Transverse colon (tissue), 4 donors: ENCODE results near the gene CCDC178. TPM values are rescaled to one million over a fixed set of nuclear protein-coding genes. Genes with fewer than 3 reads are reported as not detected.

Experiments used
- DNase-seq: peaks from one replicate; pipeline ENCODE4 v3.0.0-alpha.2; 2019
- H3K27ac ChIP-seq, 4 donors: fragments of 200-600 bp; sonication (generic); 2 replicates each; pipeline ENCODE4 v1.5.1; 2016 to 2018; ENCODE audit warnings: inconsistent platforms in 4 of 4
- H3K27me3 ChIP-seq: fragments of 200-600 bp; sonication (generic); 2 replicates; pipeline ENCODE4 v1.5.1; 2017; ENCODE audit warnings: inconsistent platforms
- H3K36me3 ChIP-seq, 4 donors: fragments of 200-600 bp; sonication (generic); 2 replicates each; pipeline ENCODE4 v1.5.1; 2017 to 2019; ENCODE audit warnings: inconsistent platforms in 4 of 4
- H3K4me1 ChIP-seq, 4 donors: fragments of 200-600 bp; sonication (generic); 2 replicates each; pipeline ENCODE4 v1.5.1; 2017 to 2020; ENCODE audit warnings: inconsistent platforms in 4 of 4
- H3K4me3 ChIP-seq, 4 donors: fragments of 200-600 bp; sonication (generic); 1 replicate in 1 of 4; 2 replicates in 3 of 4; pipeline versions ENCODE4 v1.5.1 to v1.6.1; 2017 to 2019; ENCODE audit warnings: inconsistent platforms in 4 of 4
- H3K9me3 ChIP-seq, 2 donors: fragments of 200-600 bp; sonication (generic); 2 replicates each; pipeline ENCODE4 v1.5.1; 2017 to 2019; ENCODE audit warnings: inconsistent platforms in 2 of 2
- EP300 ChIP-seq: sonication (generic); formaldehyde crosslinking; IDR thresholded peaks from one replicate; pipeline ENCODE4 v1.6.1; 2017; ENCODE audit warnings: antibody characterized with exemption, low read depth
- POLR2A ChIP-seq: fragments of 450-650 bp; IDR thresholded peaks from one replicate; pipeline ENCODE4 v1.6.1; 2016; ENCODE audit warnings: antibody characterized with exemption, mild to moderate bottlenecking, moderate library complexity
- POLR2AphosphoS5 ChIP-seq, 3 donors: sonication (generic); formaldehyde crosslinking; IDR thresholded peaks; one replicate each; pipeline ENCODE4 v1.6.1; 2016; ENCODE audit warnings: antibody characterized with exemption in 3 of 3
- WGBS, 2 donors: methylation state at CpG; one replicate each; pipeline ENCODE4 v1.1.5; 2018; ENCODE audit warnings: low coverage in 1 of 2; 5-methylcytosine and 5-hydroxymethylcytosine counted together
- in situ Hi-C, 4 donors: fragments of 200-750 bp; cut with MboI; loops; one replicate each; pipeline versions ENCODE4 v1.15.0 to v1.15.1; 2017; ENCODE audit warnings: low sequenced_read_pairs in 3 of 4, low pct_ligation_motif_present in 1 of 4, low pct_unique_long_range_greater_than_20kb in 1 of 4
- intact Hi-C: fragments of 100-400 bp; cut with DNase I; formaldehyde crosslinking; loops from one replicate; pipeline ENCODE4 v1.15.1; 2023; ENCODE audit warnings: low total_unique reads
- total RNA-seq, 4 donors: library from RNA; depleted of rRNA; stranded (reverse); fragments of >200 nt; gene quantifications; one replicate each; pipeline ENCODE4 v1.1.0, GENCODE V29; 2016
- TF ChIP-seq, protein P1 (sequence below), 5 experiments: fragments of 200-600 bp in 3 of 5; fragments of 450-650 bp in 2 of 5; sonication (generic) in 3 of 5; IDR thresholded peaks; 1 replicate in 2 of 5; 2 replicates in 3 of 5; pipeline ENCODE4 v1.5.1; 2016 to 2017; ENCODE audit warnings: antibody characterized with exemption in 5 of 5, inconsistent platforms in 3 of 5, mild to moderate bottlenecking in 2 of 5, moderate library complexity in 1 of 5

CCDC178 gene
- total RNA-seq, 4 donors from 2014 or later, result 131 TPM; not detected in 3

DNA sequence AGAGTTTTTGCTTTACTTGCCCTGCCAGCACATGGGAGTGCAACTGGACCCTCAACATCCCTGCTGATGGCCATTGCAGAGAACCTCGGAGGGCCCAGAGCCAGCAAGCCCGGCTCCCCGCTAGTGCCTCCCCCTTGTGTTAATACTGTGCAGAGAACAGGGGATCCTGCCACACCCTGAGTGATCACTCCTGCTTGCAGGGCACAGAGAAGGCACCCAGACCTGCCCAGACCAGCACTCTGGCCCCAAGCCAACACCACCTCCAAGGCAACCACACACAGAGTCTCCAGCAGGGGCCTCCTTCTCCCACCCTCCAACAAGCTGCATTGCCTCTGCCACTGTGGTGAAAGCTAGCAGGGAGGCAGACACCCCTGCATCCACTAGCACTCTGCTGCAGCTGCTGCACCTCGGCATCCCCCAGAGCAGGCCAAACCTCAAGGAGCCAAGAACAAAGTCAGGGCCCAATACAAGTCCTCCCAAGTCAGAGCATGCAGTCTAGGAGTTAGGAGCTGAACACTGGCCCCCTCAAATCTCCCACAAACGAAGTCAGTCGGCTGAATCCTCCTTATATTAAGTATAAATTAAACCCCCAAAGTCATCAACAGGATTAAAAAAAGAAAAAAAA lies 157.7 kb downstream of the CCDC178 start:
- Histone ChIP-seq H3K27me3 (no peaks in the 10 kb centered on the region), H3K9me3 (no peaks in the 10 kb centered on the region), H3K27ac (no peak overlapping the region), H3K4me1 (no peaks in the 10 kb centered on the region), H3K4me3 (no peak overlapping the region), H3K36me3 (no peaks in the 10 kb centered on the region)
- 50 to 82% methylated on average over 2 to 6 of the region's 6 CpGs for WGBS, 2 donors
- in situ Hi-C loops (no loop called here), intact Hi-C loops (no loop called here)
- TF ChIP-seq, protein P1, sequence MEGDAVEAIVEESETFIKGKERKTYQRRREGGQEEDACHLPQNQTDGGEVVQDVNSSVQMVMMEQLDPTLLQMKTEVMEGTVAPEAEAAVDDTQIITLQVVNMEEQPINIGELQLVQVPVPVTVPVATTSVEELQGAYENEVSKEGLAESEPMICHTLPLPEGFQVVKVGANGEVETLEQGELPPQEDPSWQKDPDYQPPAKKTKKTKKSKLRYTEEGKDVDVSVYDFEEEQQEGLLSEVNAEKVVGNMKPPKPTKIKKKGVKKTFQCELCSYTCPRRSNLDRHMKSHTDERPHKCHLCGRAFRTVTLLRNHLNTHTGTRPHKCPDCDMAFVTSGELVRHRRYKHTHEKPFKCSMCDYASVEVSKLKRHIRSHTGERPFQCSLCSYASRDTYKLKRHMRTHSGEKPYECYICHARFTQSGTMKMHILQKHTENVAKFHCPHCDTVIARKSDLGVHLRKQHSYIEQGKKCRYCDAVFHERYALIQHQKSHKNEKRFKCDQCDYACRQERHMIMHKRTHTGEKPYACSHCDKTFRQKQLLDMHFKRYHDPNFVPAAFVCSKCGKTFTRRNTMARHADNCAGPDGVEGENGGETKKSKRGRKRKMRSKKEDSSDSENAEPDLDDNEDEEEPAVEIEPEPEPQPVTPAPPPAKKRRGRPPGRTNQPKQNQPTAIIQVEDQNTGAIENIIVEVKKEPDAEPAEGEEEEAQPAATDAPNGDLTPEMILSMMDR (IDR thresholded peaks at IDR 0.05), result no peak
- TF ChIP-seq POLR2AphosphoS5 (IDR thresholded peaks at IDR 0.05) (no peak), POLR2A (no peak), EP300 (no peak)
- DNase-seq, result no peak

- WGBS, 2 donors, result 75% methylated on average over 7 of the region's 7 CpGs; no CpG with 5 or more reads in 1 of the 2 donors
- no peak for TF ChIP-seq POLR2AphosphoS5 (IDR thresholded peaks at IDR 0.05)
- TF ChIP-seq, protein P1 (IDR thresholded peaks at IDR 0.05), result no peak
- TF ChIP-seq EP300, result no peak
- TF ChIP-seq POLR2A, result no peak
- Histone ChIP-seq H3K27me3 (no peaks in the 10 kb centered on the region), H3K4me3 (no peak overlapping the region), H3K36me3 (no peaks in the 10 kb centered on the region), H3K9me3 (no peaks in the 10 kb centered on the region), H3K4me1 (no peaks in the 10 kb centered on the region), H3K27ac (no peak overlapping the region)
- intact Hi-C loops (no loop called here), in situ Hi-C loops (no loop called here)
- DNase-seq, result no peak
Measured at GRCh38 chr18:33282142-33282541, 158.4 kb downstream of the CCDC178 start.

- H3K4me3 ChIP-seq, result no peak overlapping the region
- intact Hi-C loops, result no loop called here
- TF ChIP-seq POLR2AphosphoS5 (IDR thresholded peaks at IDR 0.05) (no peak), POLR2A (no peak), EP300 (no peak)
- TF ChIP-seq, protein P1 (IDR thresholded peaks at IDR 0.05), result no peak
Measured at GRCh38 chr18:33277431-33277830, 163.1 kb downstream of the CCDC178 start.

GRCh38 chr18:33275843-33276242 lies 164.7 kb downstream of the CCDC178 start:
- H3K27ac ChIP-seq, result no peak overlapping the region
- no peak overlapping the region for H3K4me3 ChIP-seq
- H3K36me3 ChIP-seq, result no peaks in the 10 kb centered on the region
- H3K27me3 ChIP-seq, result no peaks in the 10 kb centered on the region
- no peaks in the 10 kb centered on the region for H3K9me3 ChIP-seq
- H3K4me1 ChIP-seq, result no peaks in the 10 kb centered on the region
- DNase-seq, result no peak
- intact Hi-C loops (no loop called here), in situ Hi-C loops (no loop called here)
- TF ChIP-seq POLR2AphosphoS5 (IDR thresholded peaks at IDR 0.05), result no peak
- TF ChIP-seq EP300, result no peak
- TF ChIP-seq POLR2A, result no peak
- TF ChIP-seq, protein P1 (IDR thresholded peaks at IDR 0.05), result no peak

More at GRCh38 chr18:33277431-33277830, 163.1 kb downstream of the CCDC178 start:
- in situ Hi-C loops, result no loop called here
- Histone ChIP-seq H3K4me1 (no peaks in the 10 kb centered on the region), H3K36me3 (no peaks in the 10 kb centered on the region), H3K27ac (no peak overlapping the region), H3K27me3 (no peaks in the 10 kb centered on the region), H3K9me3 (no peaks in the 10 kb centered on the region)
- no peak for DNase-seq
